Esophagus squamous epithelium (tissue), 5 donors: ENCODE results near the gene FAM78A. TPM values are rescaled to one million over a fixed set of nuclear protein-coding genes. Genes with fewer than 3 reads are reported as not detected.
"Not testable (repeated sequence)": the region's sequence is repeated elsewhere in the genome, so short reads cannot be mapped to it uniquely, and the experiment has no call there.

Source experiments
- DNase-seq: peaks from one replicate; lab custom pipeline; 2025; lab: John Stamatoyannopoulos, UW
- H3K27ac ChIP-seq, 4 donors: fragments of 200-600 bp; sonication (generic); one replicate each; pipeline ENCODE4 v1.5.1; 2016 to 2019; ENCODE audit warnings: mild to moderate bottlenecking in 1 of 4
- H3K27me3 ChIP-seq, 4 donors: fragments of 200-600 bp; sonication (generic); 1 replicate in 3 of 4; 2 replicates in 1 of 4; pipeline versions ENCODE4 v1.5.1 to v1.6.0; 2017 to 2021; ENCODE audit warnings: antibody characterized with exemption in 1 of 4
- H3K36me3 ChIP-seq, 3 donors: fragments of 200-600 bp; sonication (generic); one replicate each; pipeline ENCODE4 v1.5.1; 2016 to 2019
- H3K4me1 ChIP-seq, 3 donors: fragments of 200-600 bp; sonication (generic); one replicate each; pipeline ENCODE4 v1.5.1; 2017 to 2019
- H3K4me3 ChIP-seq, 4 donors: fragments of 200-600 bp; sonication (generic); 1 replicate in 3 of 4; 2 replicates in 1 of 4; pipeline ENCODE4 v1.5.1; 2016 to 2019; ENCODE audit warnings: mild to moderate bottlenecking in 2 of 4, moderate library complexity in 1 of 4
- H3K9me3 ChIP-seq, 3 donors: fragments of 200-600 bp; sonication (generic); one replicate each; pipeline ENCODE4 v1.5.1; 2016 to 2019
- POLR2A ChIP-seq, 4 donors: fragments of 450-650 bp; IDR thresholded peaks; one replicate each; pipeline ENCODE4 v1.6.1; 2017; ENCODE audit warnings: antibody characterized with exemption in 4 of 4, mild to moderate bottlenecking in 4 of 4, moderate library complexity in 3 of 4
- WGBS, 2 donors: methylation state at CpG; one replicate each; pipeline ENCODE4 v1.1.5; 2018; 5-methylcytosine and 5-hydroxymethylcytosine counted together
- intact Hi-C: fragments of 100-400 bp; cut with DNase I; formaldehyde crosslinking; loops from one replicate; pipeline ENCODE4 v1.15.0; 2022
- total RNA-seq, 4 donors: library from RNA; depleted of rRNA; stranded (reverse); fragments of >200 nt; gene quantifications; one replicate each; pipeline ENCODE4 v1.1.0, GENCODE V29; 2016
- TF ChIP-seq, protein P1 (sequence below), 6 experiments: fragments of 450-650 bp in 4 of 6; fragments of 200-600 bp in 2 of 6; sonication (generic) in 2 of 6; IDR thresholded peaks; one replicate each; pipeline ENCODE4 v1.5.1; 2016 to 2019; ENCODE audit warnings: antibody characterized with exemption in 6 of 6, mild to moderate bottlenecking in 4 of 6, moderate library complexity in 4 of 6
- donor health status: DM: yes; HTN: yes; CAD: no.

The FAM78A gene
- total RNA-seq, 4 donors from 2014 or later: 0.61 to 2.9 (median 2.0) TPM

DNA sequence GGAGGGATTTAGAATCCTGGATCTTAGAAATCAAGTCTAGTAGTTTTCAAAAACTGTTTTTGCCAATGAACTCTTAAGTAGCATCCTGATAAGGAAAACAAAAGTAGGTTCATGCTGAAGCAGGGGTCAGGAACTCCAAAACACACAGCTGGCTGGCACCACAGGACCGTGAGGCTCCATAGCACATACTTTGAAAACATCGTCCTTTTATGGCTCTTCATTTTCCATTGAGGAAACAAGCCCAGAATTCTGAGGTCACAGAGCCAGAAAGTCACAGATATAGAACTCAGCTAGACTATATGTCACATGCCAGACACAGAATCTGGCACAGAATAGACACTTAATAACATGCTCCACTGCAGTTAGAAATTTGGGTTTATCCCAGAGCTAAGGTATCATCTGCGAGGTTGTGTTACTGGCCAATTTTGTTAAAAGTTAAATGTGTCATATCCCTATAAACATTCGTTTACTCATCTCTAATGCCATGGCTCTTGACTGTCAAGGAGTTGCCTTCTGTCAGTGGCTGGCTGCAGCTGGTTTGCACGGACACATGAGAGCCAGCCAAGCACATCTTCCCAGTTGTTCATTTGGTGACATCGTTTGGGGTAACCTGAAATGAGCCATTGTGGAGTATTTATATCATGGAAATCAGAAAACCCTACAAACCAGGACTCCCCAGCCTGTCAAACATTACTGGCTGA is 58.8 kb downstream of the FAM78A start:
- Histone ChIP-seq H3K9me3 (no peaks in the 10 kb centered on the region), H3K27me3 (no peaks in the 10 kb centered on the region), H3K27ac (peak overlapping the region in 2 of 4 donors; percentile 9 to 42), H3K4me1 (peaks cover 0 to 11% (median 0%) of the 10 kb centered on the region in 3 donors), H3K36me3 (peaks cover 3 to 74% (median 7%) of the 10 kb centered on the region in 3 donors), H3K4me3 (no peak overlapping the region)
- no peak for DNase-seq
- WGBS, 2 donors: 63 to 80% methylated on average over 6 of the region's 6 CpGs
- no peak for TF ChIP-seq POLR2A (IDR thresholded peaks at IDR 0.05)
- TF ChIP-seq, protein P1, sequence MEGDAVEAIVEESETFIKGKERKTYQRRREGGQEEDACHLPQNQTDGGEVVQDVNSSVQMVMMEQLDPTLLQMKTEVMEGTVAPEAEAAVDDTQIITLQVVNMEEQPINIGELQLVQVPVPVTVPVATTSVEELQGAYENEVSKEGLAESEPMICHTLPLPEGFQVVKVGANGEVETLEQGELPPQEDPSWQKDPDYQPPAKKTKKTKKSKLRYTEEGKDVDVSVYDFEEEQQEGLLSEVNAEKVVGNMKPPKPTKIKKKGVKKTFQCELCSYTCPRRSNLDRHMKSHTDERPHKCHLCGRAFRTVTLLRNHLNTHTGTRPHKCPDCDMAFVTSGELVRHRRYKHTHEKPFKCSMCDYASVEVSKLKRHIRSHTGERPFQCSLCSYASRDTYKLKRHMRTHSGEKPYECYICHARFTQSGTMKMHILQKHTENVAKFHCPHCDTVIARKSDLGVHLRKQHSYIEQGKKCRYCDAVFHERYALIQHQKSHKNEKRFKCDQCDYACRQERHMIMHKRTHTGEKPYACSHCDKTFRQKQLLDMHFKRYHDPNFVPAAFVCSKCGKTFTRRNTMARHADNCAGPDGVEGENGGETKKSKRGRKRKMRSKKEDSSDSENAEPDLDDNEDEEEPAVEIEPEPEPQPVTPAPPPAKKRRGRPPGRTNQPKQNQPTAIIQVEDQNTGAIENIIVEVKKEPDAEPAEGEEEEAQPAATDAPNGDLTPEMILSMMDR (IDR thresholded peaks at IDR 0.05): no peak
- intact Hi-C loops: no loop called here

DNA sequence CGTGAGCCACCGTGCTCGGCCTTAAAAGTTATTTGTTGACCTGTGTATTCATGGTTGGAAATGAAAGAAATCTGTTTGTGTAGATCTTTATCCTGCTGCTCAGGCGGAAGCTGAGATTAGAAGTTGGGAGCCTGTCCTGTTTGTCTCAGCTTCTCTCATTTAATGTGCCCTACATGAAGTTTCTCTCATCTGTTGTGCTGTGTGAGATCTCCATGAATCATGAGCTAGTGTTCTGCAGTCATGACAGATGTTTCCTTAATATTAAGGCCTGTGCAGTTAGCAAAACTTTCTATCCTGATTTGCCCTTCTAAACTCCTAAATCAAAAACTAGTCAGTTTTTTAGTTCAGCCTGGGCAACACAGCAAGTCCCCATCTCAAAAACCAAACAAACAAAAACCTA is 59.5 kb downstream of the FAM78A start:
- Histone ChIP-seq H3K36me3 (peaks cover 3 to 76% (median 7%) of the 10 kb centered on the region in 3 donors), H3K27me3 (no peaks in the 10 kb centered on the region), H3K4me3 (no peak overlapping the region), H3K4me1 (peaks cover 0 to 11% (median 0%) of the 10 kb centered on the region in 3 donors), H3K9me3 (peaks cover 0 to 5% (median 0%) of the 10 kb centered on the region in 3 donors), H3K27ac (peak overlapping the region in 2 of 4 donors; percentile 9 to 42)
- WGBS, 2 donors: 76 to 94% methylated on average over 4 of the region's 4 CpGs
- no peak for DNase-seq
- intact Hi-C loops: no loop called here
- TF ChIP-seq, protein P1 (IDR thresholded peaks at IDR 0.05): no peak
- no peak for TF ChIP-seq POLR2A (IDR thresholded peaks at IDR 0.05)

DNA sequence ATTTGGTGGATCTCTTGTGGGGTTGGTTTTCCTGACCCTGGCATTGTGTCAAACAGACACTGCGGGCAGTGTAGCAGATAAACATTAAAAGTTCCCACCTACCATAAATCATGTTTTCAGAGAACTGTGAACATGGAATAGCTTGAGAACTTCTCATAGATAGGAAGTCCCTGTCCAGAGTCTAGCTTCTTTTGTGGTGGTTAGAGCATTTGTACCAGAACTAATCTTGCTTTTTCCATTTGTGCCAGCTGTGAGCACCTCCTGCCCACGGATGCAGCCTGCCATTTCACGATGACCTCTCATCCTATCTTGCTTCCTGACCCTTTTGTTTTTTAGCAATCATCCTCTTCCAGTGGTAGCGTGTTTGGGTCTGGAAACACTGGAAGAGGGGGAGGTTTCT is 61.4 kb downstream of the FAM78A start:
- no peak for DNase-seq
- 67 to 72% methylated on average over 3 to 4 of the region's 4 CpGs for WGBS, 2 donors
- intact Hi-C loops: no loop called here

DNA sequence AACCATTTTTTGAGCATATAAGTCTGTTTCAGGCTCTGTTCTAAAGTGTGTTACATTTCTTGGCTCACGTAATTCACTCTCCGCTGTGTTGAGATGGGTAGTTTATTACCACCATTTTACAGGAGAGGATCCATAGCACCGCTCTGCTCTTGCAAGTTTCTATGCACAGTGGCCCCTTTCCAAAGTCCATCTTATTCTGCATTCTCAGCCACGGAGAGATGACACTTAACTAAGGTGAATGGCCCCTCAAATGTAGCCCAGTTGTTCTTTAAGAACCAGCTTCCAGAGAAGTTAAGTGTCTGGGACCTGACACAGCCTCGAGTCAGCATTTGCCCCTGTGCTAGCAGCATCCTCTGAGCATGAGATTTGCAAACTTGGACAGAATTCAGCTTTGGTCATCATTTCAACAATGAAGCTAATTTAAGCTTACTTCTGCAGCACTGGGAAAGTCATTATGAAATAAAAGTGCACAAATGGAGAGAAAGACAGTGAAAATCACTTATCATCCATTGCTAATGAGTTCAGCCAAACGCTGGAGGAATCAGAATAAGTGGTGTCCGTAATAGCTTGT is 61.9 kb downstream of the FAM78A start:
- WGBS, 2 donors: 65 to 72% methylated on average over 7 of the region's 7 CpGs
- peaks cover 0 to 6% (median 0%) of the 10 kb centered on the region in 3 donors for H3K9me3 ChIP-seq
- no peaks in the 10 kb centered on the region for H3K27me3 ChIP-seq
- H3K4me1 ChIP-seq: peaks cover 0 to 11% (median 0%) of the 10 kb centered on the region in 3 donors
- H3K4me3 ChIP-seq: no peak overlapping the region
- DNase-seq: no peak
- peaks cover 3 to 80% (median 7%) of the 10 kb centered on the region in 3 donors for H3K36me3 ChIP-seq
- intact Hi-C loops: no loop called here
- peak overlapping the region in 1 of 4 donors; percentile 28 for H3K27ac ChIP-seq
- TF ChIP-seq, protein P1 (IDR thresholded peaks at IDR 0.05): no peak
- TF ChIP-seq POLR2A (IDR thresholded peaks at IDR 0.05): no peak

More for the DNA sequence above, 61.4 kb downstream of the FAM78A start:
- Histone ChIP-seq H3K27me3 (no peaks in the 10 kb centered on the region), H3K36me3 (peaks cover 3 to 81% (median 7%) of the 10 kb centered on the region in 3 donors), H3K9me3 (peaks cover 0 to 6% (median 0%) of the 10 kb centered on the region in 3 donors), H3K27ac (no peak overlapping the region), H3K4me1 (peaks cover 0 to 11% (median 0%) of the 10 kb centered on the region in 3 donors), H3K4me3 (no peak overlapping the region)
- TF ChIP-seq, protein P1 (IDR thresholded peaks at IDR 0.05): no peak
- TF ChIP-seq POLR2A (IDR thresholded peaks at IDR 0.05): no peak

DNA sequence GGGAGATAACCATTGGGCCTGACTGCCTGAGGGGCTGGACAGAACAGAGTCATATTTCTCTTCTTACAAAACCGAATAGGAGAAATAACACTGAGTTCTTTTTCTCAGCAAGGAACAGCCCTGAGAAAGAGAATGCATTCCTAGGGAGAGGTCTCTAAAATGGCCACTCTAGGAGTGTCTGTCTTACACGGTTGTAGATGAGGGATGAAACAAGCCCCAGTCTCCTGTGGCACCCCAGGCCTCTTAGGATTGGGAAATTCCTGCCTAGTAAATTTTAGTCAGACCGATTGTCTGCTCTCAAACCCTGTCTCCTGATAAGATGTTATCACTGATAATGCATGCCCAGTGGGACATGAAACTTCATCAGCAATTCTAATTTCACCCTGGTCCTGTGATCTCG is 64.4 kb downstream of the FAM78A start:
- DNase-seq, H3K27ac ChIP-seq, H3K27me3 ChIP-seq, H3K9me3 ChIP-seq, intact Hi-C loops, H3K4me3 ChIP-seq: not testable (repeated sequence)
- 94 to 97% methylated on average over 3 to 4 of the region's 4 CpGs for WGBS, 2 donors
- Histone ChIP-seq H3K4me1 (peaks cover 0 to 11% (median 0%) of the 10 kb centered on the region in 3 donors), H3K36me3 (peaks cover 0 to 82% (median 4%) of the 10 kb centered on the region in 3 donors)

Other genes starting within 250 kb of the FAM78A start
- gene AIF1L, start 180.0 kb downstream of the FAM78A start, total RNA-seq: 10 to 100 TPM; 30.4 to 71.6 (median 38.3) TPM
- gene NUP214, start 150.9 kb downstream of the FAM78A start, total RNA-seq: 10 to 100 TPM; 17.4 to 45.4 (median 31.1) TPM
- 1 to 10 TPM in 1 of 4 donors, under 1 TPM in 2, not detected in 1; 0.40 to 2.9 (median 0.97) TPM for gene PLPP7, start 13.2 kb upstream of the FAM78A start, total RNA-seq
- 10 to 100 TPM; 46.6 to 73.8 (median 62.9) TPM for gene PRRC2B, start 117.6 kb upstream of the FAM78A start, total RNA-seq
- 10 to 100 TPM; 14.6 to 27.8 (median 18.4) TPM for gene POMT1, start 226.4 kb upstream of the FAM78A start, total RNA-seq